GM12872 (cell line): ENCODE measurements around the gene KCNQ1.

ENCODE experiments used
- TF ChIP-seq, protein P1 (sequence below): IDR thresholded peaks from 3 replicates; pipeline ENCODE4 v1.5.1; 2011; ENCODE audit warnings: low read depth, mild to moderate bottlenecking, low read length, moderate library complexity; ENCODE audit not compliant: insufficient read depth

The KCNQ1 gene

DNA sequence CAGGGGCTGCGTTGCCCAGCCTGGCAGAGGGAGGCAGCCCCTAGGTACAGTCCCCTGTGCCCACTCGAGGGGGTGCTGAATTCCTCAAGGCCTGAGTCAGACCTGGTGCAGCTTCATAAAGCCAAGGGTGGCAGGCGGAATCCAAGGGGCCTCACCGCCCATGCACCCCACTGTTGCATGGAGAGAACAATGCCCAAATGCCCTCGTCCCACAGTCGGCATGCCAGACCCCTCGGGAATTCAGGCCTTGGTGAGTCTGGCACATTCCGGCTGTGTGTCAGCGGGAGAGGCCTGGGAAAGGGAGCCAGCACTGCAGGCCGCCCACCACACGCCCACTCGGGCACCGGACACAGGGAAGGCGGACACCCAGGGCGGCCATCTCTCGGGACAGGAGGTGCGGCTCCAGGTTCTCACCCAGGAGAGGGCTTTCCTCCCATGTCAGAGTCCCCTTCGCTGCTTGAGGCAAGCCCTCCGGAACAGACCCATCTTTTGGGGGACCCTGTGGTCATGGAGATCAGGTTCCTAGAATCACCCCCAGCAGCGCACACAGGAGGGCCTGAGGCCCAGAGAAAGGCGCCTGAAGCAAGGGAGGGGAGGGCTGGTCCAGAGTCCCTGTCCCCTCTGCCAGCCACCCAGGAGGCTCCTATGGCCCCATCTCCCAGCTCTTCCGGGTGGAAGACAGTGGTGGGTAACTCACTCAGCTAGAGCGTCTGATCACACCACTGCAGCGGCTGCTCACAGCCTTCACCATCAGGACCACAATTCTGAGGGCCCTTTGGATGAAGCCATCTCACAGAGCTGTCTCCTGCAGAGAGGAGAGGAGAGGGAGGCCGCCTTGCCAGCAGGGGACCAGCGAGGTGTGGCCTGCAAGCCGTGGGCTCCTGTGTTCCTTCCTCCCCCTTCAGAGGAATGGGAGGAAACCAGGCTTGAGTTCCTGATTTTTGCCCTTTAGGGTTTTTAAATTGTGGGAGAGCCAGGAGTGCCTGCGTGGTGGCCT, 286.6 kb downstream of the KCNQ1 start:
- TF ChIP-seq, protein P1, sequence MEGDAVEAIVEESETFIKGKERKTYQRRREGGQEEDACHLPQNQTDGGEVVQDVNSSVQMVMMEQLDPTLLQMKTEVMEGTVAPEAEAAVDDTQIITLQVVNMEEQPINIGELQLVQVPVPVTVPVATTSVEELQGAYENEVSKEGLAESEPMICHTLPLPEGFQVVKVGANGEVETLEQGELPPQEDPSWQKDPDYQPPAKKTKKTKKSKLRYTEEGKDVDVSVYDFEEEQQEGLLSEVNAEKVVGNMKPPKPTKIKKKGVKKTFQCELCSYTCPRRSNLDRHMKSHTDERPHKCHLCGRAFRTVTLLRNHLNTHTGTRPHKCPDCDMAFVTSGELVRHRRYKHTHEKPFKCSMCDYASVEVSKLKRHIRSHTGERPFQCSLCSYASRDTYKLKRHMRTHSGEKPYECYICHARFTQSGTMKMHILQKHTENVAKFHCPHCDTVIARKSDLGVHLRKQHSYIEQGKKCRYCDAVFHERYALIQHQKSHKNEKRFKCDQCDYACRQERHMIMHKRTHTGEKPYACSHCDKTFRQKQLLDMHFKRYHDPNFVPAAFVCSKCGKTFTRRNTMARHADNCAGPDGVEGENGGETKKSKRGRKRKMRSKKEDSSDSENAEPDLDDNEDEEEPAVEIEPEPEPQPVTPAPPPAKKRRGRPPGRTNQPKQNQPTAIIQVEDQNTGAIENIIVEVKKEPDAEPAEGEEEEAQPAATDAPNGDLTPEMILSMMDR = no peak

- TF ChIP-seq, protein P1 = no peak
Measured at GRCh38 chr11:2732261-2732939, 287.6 kb downstream of the KCNQ1 start.

DNA sequence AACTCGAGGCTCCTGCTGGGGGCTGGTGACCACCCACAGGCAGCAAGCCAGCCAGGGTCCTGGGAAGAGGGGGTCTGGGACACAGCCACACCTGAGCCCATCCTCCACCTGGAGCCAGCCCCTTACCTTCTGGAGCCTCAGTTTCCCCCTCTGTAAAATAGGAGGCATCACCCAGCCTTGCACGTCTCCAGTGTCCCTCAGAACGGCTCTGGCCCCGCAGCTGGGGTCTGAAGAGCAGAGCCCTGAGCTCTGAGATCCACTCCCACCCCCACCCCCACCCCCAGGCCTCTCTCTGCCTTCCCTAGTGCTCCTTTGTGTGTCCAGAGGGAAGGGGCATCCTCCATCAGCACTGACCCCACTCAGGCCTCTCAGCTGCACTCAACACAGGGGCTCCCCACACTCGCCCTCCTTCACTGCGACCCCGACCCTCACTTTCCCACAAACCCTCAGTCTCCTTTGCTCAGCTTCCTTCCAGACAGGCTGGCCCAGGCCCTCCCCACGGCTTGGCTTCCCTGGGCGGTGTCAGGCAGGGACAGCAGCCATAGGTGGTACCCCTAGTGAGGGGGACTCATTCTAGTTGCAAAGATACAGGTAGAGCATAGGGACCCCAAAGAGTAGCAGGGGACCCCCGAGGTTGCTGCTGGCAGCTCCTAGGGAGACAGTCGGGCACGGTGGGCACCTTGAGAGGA, 288.3 kb downstream of the KCNQ1 start:
- TF ChIP-seq, protein P1 = no peak

DNA sequence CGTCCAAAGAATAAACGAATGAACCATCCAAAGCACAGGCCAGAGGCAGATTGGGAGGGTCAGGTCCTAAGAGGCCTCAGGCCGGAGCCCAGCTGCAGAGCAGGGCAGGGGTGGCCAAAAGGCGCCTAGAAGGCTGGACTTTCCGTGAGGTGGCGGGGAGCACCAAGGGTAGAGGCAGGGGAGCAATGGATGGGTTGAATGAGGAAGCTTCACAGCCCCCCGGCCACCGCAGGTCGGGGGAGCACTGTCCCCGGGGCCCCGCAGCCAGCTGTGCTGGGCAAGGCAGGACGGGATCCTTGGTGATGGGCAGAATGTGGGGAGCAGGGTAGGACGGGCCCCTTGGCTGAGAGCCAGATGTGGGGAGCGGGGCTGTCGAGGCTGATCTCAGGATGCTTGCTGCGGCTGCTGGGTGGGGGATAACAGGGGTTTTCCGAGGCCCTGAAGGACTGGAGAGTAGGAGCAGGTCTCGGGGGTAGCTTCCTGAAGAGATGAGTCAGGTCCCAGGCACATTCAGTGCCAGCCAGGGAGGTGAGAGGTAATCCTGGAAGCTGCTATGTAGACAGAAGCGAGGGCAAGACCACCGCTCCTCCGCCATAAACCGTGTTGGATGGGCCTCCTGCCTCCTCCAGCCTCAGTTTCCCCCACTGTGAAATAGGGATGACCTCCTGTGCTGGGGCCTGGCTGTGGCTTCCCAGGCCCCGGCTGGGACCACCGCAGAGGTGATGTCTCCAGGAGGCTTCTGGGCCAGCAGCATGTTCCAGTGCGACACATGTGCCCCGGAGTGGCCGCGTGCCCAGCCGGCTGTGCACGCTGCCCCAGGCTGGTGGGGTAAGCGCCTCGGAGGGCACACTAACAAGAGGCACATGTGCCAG, 289.6 kb downstream of the KCNQ1 start:
- TF ChIP-seq, protein P1 = no peak

DNA sequence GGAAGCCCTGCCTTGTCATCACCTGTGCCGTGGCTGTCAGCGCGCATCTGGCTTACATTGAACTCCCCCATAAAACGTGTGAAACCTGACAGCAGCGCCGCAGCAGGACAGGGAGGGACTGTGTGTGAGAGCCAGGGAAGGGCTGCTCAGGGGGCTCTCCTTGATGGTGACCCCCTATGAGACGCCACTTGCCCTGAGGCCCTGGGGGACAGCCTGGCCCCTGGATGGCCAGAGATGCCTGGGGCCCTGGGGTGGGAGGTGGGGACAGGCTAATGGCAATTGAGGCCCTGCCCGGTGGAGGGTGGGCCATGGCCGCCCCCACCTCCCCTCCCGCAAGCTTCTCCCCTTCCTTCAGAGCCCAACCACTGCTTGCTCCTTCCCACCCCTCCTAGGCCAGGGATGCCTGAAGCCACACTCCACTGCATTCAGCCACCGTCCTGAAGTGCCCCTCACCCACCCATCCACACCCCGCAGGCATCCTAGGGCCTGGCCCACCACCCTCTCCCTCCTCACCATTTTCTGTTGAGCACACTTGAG, 290.3 kb downstream of the KCNQ1 start:
- TF ChIP-seq, protein P1 = no peak

GRCh38 chr11:2736577-2737225, 291.9 kb downstream of the KCNQ1 start:
- TF ChIP-seq, protein P1 = no peak
